ENCODE data around the gene CREB3L2. TPM values are rescaled to one million over a fixed set of nuclear protein-coding genes. Genes with fewer than 3 reads are reported as not detected.

CREB3L2 gene
- total and polyA plus RNA-seq, 2 of the 13 experiments (the other 11 are each of a cell fraction or from before 2014, with no cell fraction given), result 22.1 to 41.1 TPM

- BruUV-seq (replicated peaks), result no TSS peak
- Histone ChIP-seq H4K20me1 (ENCODE audit: insufficient read depth, low read length) (no peaks in the 10 kb centered on the region), H3K9me3 (ENCODE audit: low read length) (no peaks in the 10 kb centered on the region), H3K79me2 (ENCODE audit: insufficient read depth, low read length) (no peaks in the 10 kb centered on the region), H3K9ac (ENCODE audit: insufficient read depth, low read depth, low read length) (peak overlapping the region; percentile 44), H3K4me1 (ENCODE audit: insufficient read depth, low read length) (peaks cover 23% of the 10 kb centered on the region), H3K4me2 (ENCODE audit: low read depth, low read length) (peak overlapping the region; percentile 67), H3K4me3 (replicated peaks in 1 of 3; ENCODE audit: insufficient read depth in 1 of 3, low read depth in 2 of 3, low read length in 3 of 3) (peak overlapping the region in 1 of 3 experiments; percentile 41; a peak in 2 of 6 replicates), H3K27me3 (ENCODE audit: control insufficient read depth in 1 of 2, insufficient read depth in 2 of 2, low read length in 2 of 2) (no peaks in the 10 kb centered on the region), H3K27ac (ENCODE audit: extremely low read length, insufficient read depth, low read length) (no peak overlapping the region), H3K36me3 (replicated peaks in 1 of 2; ENCODE audit: control insufficient read depth in 1 of 2, insufficient read depth in 2 of 2, low read length in 2 of 2) (no peaks in the 10 kb centered on the region), H2AFZ (ENCODE audit: low read length) (peak overlapping the region; percentile 72)
- intact Hi-C loops (cut with micrococcal nuclease; ENCODE audit: unreplicated experiment) (loop anchor here (1.0 to 5.0 kb wide), 3 partner anchors 105 to 401 kb away; no protein-coding TSS in a partner anchor), in situ Hi-C loops (cut with HindIII; ENCODE audit: extremely low pct_ligation_motif_present, low pct_unique_long_range_greater_than_20kb) (loop anchor here (5.0 to 25.0 kb wide), 3 partner anchors 101 to 729 kb away; no protein-coding TSS in a partner anchor)
- ChIA-PET CTCF (ENCODE audit: low intra/inter-chr PET ratio, low total read pairs) (interaction anchor here (0.6 to 3.1 kb wide), 6 partner anchors 34 to 353 kb away, joined by 3 to 46 read pairs (median 4); no protein-coding TSS in a partner anchor), POLR2A (no interaction called here)
- ATAC-seq (peak; percentile 64), DNase-seq (ENCODE audit: low spot score) (peak; percentile 62), FAIRE-seq (peak; percentile 74)
- WGBS (ENCODE audit: low lambda C conversion rate), result 51% methylated on average over 17 of the region's 17 CpGs
- TF ChIP-seq ZNF234 (CRISPR knock-in tag; conservative IDR thresholded peaks at IDR 0.05) (no peak), MTA1 (CRISPR knock-in tag; IDR thresholded peaks at IDR 0.05; ENCODE audit: borderline replicate concordance) (no peak), ZNF75D (CRISPR knock-in tag; IDR thresholded peaks at IDR 0.05; ENCODE audit: borderline replicate concordance) (no peak), ZNF138 (CRISPR knock-in tag; IDR thresholded peaks at IDR 0.05; ENCODE audit: low read depth) (no peak), ZNF709 (CRISPR knock-in tag; IDR thresholded peaks at IDR 0.05) (0 out of 2 replicates have a peak, but pooled peaks have one; percentile 25), GATA4 (IDR thresholded peaks at IDR 0.05; ENCODE audit: borderline replicate concordance, low read depth) (no peak), KDM3A (CRISPR knock-in tag; IDR thresholded peaks at IDR 0.05; ENCODE audit: low read depth) (no peak), TBX2 (CRISPR knock-in tag; IDR thresholded peaks at IDR 0.05; ENCODE audit: borderline replicate concordance) (0 out of 2 replicates have a peak, but pooled peaks have one; percentile 14), ZNF687 (CRISPR knock-in tag; IDR thresholded peaks at IDR 0.05) (peak; percentile 61), ZMYM3 (CRISPR knock-in tag; IDR thresholded peaks at IDR 0.05) (peak; percentile 56; the same call in 1 of the 2 replicates)
- TF ChIP-seq, protein P1, sequence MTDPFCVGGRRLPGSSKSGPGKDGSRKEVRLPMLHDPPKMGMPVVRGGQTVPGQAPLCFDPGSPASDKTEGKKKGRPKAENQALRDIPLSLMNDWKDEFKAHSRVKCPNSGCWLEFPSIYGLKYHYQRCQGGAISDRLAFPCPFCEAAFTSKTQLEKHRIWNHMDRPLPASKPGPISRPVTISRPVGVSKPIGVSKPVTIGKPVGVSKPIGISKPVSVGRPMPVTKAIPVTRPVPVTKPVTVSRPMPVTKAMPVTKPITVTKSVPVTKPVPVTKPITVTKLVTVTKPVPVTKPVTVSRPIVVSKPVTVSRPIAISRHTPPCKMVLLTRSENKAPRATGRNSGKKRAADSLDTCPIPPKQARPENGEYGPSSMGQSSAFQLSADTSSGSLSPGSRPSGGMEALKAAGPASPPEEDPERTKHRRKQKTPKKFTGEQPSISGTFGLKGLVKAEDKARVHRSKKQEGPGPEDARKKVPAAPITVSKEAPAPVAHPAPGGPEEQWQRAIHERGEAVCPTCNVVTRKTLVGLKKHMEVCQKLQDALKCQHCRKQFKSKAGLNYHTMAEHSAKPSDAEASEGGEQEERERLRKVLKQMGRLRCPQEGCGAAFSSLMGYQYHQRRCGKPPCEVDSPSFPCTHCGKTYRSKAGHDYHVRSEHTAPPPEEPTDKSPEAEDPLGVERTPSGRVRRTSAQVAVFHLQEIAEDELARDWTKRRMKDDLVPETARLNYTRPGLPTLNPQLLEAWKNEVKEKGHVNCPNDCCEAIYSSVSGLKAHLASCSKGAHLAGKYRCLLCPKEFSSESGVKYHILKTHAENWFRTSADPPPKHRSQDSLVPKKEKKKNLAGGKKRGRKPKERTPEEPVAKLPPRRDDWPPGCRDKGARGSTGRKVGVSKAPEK (CRISPR knock-in tag; IDR thresholded peaks at IDR 0.05; ENCODE audit: borderline replicate concordance), result no peak
These were observed 6.9 kb upstream of the CREB3L2 start for GRCh38 chr7:138008588-138009349.
